ENCODE results near the gene SEMA6A. TPM values are rescaled to one million over a fixed set of nuclear protein-coding genes. Genes with fewer than 3 reads are reported as not detected.

SEMA6A gene
- polyA plus RNA-seq, 2 of the 4 experiments (the other 2 are of a cell fraction): 0.01 TPM; not detected in 1

DNA sequence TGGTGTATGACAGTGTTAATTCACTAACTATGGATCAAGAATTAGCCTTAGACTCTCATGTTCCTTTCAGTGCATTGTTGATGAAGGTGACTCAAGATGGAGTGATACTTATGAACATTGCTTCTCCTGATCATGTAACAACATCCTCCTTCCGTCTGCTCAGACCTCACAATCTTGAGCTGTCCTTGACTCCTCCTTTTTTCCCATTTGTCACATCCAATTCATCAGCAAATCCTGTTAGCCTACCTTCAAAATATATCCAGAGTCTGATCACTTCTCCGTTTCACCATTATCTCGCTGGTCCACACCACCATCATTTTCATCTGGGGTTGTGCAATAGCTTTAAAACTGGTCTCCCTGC is 9.2 kb upstream of the SEMA6A start:
- ChIA-PET POLR2A (no interaction called here), CTCF (no interaction called here)
- no peak for ATAC-seq
- no peak for DNase-seq (ENCODE audit: low read depth in 1 of 2, low spot score in 1 of 2)
- Histone ChIP-seq H3K4me2 (no peak overlapping the region), H3K9me3 (no peaks in the 10 kb centered on the region), H3K27ac (no peak overlapping the region), H3K4me1 (no peaks in the 10 kb centered on the region), H3K4me3 (no peak overlapping the region)
- WGBS (ENCODE audit: missing lambda C conversion rate): 13% methylated on average over 3 of the region's 3 CpGs
- TF ChIP-seq, protein P1, sequence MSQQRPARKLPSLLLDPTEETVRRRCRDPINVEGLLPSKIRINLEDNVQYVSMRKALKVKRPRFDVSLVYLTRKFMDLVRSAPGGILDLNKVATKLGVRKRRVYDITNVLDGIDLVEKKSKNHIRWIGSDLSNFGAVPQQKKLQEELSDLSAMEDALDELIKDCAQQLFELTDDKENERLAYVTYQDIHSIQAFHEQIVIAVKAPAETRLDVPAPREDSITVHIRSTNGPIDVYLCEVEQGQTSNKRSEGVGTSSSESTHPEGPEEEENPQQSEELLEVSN (IDR thresholded peaks at IDR 0.05; ENCODE audit: borderline replicate concordance, low read depth): no peak
- TF ChIP-seq SREBF2 (IDR thresholded peaks at IDR 0.05) (no peak), ZC3H11A (IDR thresholded peaks at IDR 0.05) (no peak), KDM1A (IDR thresholded peaks at IDR 0.05; ENCODE audit: low read depth) (no peak), RARB (CRISPR knock-in tag; IDR thresholded peaks at IDR 0.05) (no peak), HOXA7 (CRISPR knock-in tag; IDR thresholded peaks at IDR 0.05) (no peak), NPAS2 (CRISPR knock-in tag; IDR thresholded peaks at IDR 0.05; ENCODE audit: borderline replicate concordance) (no peak), HEYL (CRISPR knock-in tag; IDR thresholded peaks at IDR 0.05) (no peak), CBX2 (IDR thresholded peaks at IDR 0.05; ENCODE audit: borderline replicate concordance, low read depth) (no peak), MAFK (IDR thresholded peaks at IDR 0.05; ENCODE audit: partially characterized antibody) (no peak), JUNB (IDR thresholded peaks at IDR 0.05) (no peak)
- TF ChIP-seq, protein P2, sequence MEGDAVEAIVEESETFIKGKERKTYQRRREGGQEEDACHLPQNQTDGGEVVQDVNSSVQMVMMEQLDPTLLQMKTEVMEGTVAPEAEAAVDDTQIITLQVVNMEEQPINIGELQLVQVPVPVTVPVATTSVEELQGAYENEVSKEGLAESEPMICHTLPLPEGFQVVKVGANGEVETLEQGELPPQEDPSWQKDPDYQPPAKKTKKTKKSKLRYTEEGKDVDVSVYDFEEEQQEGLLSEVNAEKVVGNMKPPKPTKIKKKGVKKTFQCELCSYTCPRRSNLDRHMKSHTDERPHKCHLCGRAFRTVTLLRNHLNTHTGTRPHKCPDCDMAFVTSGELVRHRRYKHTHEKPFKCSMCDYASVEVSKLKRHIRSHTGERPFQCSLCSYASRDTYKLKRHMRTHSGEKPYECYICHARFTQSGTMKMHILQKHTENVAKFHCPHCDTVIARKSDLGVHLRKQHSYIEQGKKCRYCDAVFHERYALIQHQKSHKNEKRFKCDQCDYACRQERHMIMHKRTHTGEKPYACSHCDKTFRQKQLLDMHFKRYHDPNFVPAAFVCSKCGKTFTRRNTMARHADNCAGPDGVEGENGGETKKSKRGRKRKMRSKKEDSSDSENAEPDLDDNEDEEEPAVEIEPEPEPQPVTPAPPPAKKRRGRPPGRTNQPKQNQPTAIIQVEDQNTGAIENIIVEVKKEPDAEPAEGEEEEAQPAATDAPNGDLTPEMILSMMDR (IDR thresholded peaks at IDR 0.05): no peak
- no peak for FAIRE-seq

DNA sequence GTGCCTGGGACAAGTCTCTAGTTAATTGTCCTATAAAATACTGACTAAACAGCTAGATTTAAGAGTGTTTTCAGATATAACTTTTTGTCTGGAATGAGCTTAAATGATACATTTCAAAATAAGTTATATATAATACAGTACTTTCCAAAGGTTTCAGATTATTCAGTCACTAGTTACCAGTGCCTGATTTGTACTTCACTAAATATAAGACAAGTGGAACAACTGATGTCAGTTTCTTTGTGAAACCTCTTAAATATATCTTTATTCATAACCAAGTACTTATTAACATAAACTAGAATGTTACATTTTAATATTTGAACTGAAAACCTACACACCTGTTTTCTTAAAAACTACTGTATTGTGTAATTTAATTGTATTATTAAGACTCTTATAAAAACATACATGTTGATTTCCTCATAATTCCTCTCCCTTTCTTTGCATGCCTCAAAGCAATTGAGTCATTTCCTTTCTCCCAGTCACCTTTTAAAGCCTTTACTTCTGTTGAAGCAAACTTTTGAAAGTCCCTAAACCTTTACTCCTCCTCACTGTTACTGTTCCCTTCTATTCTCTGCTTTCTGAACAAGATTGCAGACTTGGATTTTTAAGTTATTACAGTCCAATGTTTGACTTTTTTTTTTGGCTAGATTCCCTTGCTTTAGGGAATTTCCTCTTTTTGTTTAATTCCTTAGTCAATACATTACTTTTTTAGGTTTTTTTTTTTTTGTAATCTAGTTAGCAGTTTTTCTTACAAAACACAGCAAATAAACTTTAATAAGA is 8.7 kb upstream of the SEMA6A start:
- ChIA-PET CTCF (no interaction called here), POLR2A (no interaction called here)
- TF ChIP-seq, protein P3, sequence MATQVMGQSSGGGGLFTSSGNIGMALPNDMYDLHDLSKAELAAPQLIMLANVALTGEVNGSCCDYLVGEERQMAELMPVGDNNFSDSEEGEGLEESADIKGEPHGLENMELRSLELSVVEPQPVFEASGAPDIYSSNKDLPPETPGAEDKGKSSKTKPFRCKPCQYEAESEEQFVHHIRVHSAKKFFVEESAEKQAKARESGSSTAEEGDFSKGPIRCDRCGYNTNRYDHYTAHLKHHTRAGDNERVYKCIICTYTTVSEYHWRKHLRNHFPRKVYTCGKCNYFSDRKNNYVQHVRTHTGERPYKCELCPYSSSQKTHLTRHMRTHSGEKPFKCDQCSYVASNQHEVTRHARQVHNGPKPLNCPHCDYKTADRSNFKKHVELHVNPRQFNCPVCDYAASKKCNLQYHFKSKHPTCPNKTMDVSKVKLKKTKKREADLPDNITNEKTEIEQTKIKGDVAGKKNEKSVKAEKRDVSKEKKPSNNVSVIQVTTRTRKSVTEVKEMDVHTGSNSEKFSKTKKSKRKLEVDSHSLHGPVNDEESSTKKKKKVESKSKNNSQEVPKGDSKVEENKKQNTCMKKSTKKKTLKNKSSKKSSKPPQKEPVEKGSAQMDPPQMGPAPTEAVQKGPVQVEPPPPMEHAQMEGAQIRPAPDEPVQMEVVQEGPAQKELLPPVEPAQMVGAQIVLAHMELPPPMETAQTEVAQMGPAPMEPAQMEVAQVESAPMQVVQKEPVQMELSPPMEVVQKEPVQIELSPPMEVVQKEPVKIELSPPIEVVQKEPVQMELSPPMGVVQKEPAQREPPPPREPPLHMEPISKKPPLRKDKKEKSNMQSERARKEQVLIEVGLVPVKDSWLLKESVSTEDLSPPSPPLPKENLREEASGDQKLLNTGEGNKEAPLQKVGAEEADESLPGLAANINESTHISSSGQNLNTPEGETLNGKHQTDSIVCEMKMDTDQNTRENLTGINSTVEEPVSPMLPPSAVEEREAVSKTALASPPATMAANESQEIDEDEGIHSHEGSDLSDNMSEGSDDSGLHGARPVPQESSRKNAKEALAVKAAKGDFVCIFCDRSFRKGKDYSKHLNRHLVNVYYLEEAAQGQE (IDR thresholded peaks at IDR 0.05): no peak
- TF ChIP-seq HEYL (CRISPR knock-in tag; IDR thresholded peaks at IDR 0.05): no peak
- TF ChIP-seq RARB (CRISPR knock-in tag; IDR thresholded peaks at IDR 0.05): no peak
- TF ChIP-seq, protein P2 (IDR thresholded peaks at IDR 0.05): no peak
- no peak for TF ChIP-seq NFE2L2 (conservative IDR thresholded peaks at IDR 0.05; ENCODE audit: low read length)
- no peak for TF ChIP-seq NPAS2 (CRISPR knock-in tag; IDR thresholded peaks at IDR 0.05; ENCODE audit: borderline replicate concordance)
- TF ChIP-seq, protein P4, sequence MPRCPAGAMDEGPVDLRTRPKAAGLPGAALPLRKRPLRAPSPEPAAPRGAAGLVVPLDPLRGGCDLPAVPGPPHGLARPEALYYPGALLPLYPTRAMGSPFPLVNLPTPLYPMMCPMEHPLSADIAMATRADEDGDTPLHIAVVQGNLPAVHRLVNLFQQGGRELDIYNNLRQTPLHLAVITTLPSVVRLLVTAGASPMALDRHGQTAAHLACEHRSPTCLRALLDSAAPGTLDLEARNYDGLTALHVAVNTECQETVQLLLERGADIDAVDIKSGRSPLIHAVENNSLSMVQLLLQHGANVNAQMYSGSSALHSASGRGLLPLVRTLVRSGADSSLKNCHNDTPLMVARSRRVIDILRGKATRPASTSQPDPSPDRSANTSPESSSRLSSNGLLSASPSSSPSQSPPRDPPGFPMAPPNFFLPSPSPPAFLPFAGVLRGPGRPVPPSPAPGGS (IDR thresholded peaks at IDR 0.05): no peak
- no peak for TF ChIP-seq NR3C1 (IDR thresholded peaks at IDR 0.05)
- TF ChIP-seq PHF8 (IDR thresholded peaks at IDR 0.05; ENCODE audit: borderline replicate concordance, low read depth): no peak
- DNase-seq (ENCODE audit: low read depth in 1 of 2, low spot score in 1 of 2) (no peak), ATAC-seq (no peak), FAIRE-seq (no peak)
- Histone ChIP-seq H3K9me3 (no peaks in the 10 kb centered on the region), H3K4me3 (no peak overlapping the region), H3K4me2 (no peak overlapping the region), H3K27ac (no peak overlapping the region), H3K4me1 (no peaks in the 10 kb centered on the region)

Measured in A549 (cell line).